HG03196 (cell line): ENCODE data around the gene TPCN1.

Experiments used
- ATAC-seq: cut with Tn5 transposase; IDR thresholded peaks from one replicate; pipeline ENCODE4 v1.9.1; 2021; ENCODE audit not compliant: unreplicated experiment

Gene TPCN1

DNA sequence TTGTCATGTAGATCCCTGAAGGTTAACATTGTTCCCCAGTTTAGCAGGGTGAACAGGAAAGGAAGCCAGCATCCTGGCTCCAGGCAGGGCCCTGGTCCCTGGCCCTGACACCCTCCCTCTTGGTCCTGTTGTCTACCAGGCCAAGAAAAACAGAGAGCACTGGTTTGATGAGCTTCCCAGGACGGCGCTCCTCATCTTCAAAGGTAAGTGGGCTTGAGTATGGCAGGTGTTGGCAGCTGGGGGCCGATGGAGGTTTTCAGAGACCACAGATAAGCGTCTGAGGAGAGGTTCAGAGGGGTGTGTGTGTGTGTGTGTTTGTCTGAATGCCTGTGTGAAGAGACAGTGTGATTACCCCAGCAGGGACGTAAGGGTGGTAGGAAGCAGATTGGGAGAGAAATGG is 57.4 kb downstream of the TPCN1 start:
- no peak for ATAC-seq

DNA sequence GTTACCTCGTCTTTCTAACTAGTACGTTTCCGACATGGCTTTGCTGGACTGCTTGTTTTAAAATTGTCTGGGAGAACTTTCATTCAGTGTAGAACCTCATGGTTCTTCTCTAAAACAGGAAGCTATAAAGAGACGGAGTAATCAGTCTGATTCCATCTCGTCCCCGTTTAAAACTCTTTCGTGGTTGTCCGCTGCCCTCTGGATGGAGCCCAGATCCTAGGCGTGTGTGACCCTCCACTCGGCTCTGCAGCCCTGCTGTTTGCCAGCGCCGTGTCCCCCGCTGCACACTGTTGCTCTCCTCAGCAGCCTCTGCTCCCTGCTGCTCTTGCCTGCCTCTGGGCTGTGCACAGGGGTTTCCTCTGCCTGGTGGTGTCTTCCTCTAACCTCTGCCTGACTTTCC is 63.5 kb downstream of the TPCN1 start:
- no peak for ATAC-seq

DNA sequence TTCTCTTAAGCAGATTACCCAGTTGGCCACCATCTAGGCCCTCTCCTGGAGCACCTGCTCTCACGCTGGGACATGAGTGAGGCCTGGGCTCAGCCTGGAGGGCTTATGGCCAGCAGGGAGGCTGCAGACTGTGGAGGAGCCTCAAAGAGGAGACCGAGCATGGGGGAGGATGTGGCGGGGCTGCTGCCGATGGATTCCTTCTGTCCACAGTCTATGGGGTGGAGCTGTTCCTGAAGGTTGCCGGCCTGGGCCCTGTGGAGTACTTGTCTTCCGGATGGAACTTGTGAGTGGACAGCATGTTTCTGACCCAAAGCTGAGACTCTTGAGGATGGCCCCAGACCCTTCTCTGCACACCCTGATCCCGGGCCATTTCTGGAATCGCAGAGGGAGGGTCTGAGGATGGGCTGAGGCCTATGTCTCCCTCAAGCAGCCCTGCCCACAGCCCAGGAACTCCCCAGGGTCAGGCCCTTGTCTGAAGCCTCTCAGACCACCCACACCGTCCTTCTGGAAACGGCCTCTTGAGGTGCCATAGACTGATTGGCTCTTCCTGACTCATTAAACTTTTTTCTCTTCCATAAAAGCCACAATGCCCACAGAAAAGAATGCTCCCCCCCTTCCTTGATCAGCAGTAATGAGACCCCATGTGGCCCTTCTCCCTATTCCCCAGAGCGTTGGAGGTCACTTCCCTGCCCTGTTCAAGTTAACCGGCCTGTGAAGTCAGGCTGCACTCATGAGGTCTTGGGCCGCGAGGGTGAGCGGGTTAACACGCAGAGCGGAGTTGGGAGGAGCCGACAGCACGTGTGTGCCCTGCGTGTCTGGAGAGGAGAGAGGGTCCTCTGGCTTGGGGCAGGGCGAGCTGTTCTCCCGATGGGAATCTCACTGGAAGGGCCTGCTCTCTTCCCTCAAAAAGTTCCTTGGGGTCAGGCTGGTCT is 64.7 kb downstream of the TPCN1 start:
- ATAC-seq, result no peak

DNA sequence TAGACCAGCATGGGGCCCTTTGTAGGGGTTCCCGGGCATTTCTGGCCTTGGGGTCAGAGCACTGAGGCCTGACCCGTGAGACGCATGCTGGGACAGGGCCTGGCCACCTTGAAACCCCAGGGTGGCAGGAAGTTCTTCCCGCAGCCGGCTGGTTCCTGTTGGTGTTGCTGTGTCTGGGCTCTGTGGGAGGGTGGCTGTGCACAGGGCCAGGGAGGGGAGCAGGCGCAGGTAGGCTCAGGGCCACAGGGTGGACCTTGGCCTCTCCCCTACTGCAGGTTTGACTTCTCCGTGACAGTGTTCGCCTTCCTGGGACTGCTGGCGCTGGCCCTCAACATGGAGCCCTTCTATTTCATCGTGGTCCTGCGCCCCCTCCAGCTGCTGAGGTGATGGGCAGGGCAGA is 65.4 kb downstream of the TPCN1 start:
- ATAC-seq, result no peak

DNA sequence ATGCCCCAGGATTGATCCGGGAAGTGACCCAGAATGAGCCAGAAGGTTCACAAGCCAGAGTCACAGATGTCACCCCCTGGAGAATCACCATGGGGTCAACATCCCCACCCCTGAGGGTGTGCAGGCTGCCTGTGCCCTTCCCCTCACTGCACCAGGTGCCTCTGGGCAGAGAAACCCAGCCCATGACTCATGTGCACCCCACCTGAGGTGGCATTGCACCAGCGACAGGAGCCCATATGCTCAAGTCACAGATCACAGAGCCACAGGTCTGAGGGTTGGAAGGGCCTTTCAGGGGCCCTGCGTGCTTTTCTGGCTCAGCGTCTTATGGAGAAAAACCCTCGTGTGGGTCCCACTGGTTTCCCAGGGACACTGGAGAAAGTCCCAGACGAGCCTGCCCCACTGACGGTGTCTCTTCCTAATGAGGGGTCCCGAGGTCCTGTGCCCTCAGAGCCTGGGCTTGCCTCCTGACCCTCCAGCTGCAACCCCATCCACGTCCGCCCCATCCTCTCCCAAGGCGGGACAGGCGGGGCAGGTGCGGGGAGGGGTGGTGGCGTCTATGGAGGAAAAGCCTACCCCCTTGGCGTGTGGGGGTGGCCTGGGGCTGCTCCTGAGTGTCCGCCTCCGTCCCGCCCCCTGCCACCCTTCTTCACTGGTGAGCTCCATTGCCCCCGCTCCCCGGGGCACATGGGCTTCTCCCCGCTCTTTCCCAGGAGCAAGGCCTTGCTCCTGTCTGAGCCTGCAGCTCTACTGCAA is 66.1 kb downstream of the TPCN1 start:
- no peak for ATAC-seq

DNA sequence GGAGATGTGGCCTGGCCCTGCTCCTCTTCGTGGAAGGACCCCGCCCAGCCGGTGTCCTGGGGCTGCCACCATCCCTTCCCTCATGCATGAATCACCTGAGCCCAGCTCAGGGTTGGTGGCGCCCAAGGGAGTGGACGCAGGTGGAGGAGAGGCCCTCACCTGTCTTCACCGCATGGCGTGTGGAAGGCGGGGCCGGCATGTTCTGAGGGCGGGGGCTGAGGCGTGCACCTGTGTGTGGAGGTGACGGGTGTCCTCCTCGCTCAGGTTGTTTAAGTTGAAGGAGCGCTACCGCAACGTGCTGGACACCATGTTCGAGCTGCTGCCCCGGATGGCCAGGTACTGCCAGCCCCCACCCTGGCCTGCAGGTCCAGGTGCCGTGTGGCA is 66.6 kb downstream of the TPCN1 start:
- ATAC-seq, result no peak

DNA sequence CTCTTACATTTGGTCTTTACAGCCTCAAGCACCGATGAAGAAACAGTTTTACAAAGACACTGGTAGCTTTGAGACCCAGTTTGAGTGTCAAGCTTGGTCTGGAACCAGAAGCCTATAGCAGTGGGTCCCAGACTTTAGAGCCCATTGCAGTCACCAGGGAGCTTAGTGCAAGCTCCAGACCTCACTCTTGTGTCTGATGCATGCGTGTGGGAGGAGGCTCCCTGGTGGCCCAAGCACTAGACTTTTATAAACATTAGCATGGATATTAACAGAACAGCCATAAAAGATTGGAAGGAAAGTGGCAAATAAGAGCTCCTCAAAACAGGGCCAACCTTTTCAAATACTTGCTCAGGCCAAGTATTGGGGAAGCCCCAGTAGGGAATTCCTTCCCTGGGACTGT is 68.1 kb downstream of the TPCN1 start:
- ATAC-seq, result no peak

DNA sequence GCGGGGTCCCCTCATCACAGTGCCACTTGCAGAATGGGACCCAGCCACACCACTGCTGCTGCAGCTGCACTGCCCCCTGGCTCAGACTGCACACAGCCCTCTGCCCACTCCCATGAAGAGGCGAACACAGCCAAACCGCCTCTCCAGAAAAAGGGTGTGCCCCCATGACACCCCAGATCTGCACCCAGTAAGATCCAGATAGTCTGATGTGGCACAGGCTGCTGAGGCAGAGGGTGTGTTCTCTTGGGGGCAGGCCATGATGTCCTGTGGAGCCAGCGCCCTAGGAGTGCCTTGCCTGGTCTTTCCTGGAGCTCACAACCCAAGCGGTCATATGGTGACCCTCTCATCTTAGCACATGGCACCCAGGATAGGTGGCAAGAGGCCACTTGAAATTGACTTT is 69.2 kb downstream of the TPCN1 start:
- no peak for ATAC-seq

DNA sequence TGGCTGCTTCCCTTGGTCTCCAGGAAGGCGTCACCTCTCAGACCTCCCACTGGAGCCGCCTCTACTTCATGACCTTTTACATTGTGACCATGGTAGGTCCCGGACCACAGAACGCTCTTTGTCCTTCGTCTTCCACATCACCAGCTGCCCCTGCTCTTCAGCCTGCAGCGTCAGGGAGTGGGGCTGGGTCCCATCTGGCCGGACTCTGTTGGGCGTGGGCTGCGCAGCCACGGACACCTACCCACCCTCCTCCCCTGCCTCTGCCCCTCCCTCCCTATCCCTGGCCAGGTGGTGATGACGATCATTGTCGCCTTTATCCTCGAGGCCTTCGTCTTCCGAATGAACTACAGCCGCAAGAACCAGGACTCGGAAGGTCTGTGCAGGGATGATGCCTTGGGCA is 70.3 kb downstream of the TPCN1 start:
- no peak for ATAC-seq

DNA sequence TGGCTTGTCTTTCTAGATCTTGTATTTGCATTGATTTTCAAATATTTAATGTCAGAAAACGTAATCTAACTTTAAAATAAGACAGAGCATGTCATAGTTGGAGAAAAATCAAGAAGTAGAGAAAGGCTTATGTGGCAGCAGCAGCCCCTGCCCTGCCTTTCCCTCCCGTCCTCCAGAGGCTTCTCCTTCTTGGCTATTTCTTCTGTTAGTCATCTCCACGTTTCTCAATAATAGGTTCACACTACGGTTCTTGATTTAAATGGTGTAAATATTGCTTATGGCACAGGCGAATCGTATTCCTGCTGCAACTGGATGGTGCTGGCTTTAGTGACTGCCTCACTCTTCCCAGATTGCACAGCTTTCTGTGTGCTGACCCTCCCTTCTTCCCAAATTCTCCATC is 70.8 kb downstream of the TPCN1 start:
- no peak for ATAC-seq

DNA sequence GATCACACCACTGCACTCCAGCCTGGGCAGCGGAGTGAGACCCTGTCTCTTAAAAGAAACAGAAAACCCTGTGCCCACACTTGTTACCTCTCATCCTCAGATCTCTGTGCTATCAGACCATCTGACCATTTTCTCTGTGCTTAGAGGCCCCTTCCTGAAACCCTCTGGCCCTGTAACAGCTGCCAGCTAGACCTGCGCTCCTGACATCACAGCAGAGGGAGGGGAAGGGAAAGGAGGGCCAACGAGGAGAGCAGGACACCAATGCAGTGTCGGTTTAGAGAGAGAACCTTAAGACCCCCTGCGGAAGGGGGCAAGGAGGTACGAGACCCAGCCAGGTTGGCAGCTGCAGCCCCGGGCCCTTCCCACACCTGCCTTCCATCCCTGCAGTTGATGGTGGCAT is 71.3 kb downstream of the TPCN1 start:
- ATAC-seq, result no peak

DNA sequence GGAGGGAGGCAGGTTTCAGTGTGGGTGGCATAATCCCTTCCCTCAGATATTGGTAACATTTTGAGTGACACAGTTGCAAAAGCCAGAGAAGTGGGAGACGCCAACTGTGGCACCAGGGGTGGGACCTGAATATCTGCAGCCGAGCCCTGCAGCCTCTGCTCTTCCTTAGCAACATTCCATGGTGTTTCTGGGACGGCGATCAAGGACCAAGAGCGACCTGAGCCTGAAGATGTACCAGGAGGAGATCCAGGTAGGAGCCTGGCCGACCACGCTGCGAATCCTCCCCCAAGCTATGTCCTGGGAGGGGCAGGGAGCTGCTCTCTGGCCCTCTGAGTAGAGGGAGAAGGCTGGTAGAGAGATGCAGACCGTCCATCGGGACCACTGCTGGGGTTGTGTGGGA is 71.8 kb downstream of the TPCN1 start:
- no peak for ATAC-seq

DNA sequence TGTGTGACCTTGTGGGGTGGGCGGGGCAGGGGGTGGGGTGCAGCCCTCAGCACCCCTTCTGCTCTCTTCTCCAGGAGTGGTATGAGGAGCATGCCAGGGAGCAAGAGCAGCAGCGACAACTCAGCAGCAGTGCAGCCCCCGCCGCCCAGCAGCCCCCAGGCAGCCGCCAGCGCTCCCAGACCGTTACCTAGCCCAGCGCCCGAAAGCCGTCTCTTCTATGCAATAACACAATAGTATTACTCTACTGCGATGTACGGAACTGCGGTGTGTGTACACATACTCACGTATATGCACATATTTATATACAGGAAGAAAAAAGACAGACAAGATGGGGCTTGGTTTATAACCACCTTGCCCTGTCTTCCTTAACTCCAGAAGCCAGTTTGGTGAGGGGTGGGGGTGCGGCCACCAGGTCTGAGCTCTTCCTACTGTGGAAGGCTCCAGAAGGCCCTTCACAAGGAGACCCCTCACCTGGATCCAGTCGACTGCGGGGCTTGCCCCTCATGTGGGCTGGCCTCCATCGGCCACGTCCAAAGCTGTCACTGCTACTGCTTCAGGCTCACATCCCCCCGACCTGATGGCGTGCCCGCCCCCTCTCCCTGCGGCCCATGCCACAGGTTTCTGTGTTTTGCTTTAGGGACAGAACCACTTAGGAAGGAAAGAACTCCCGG is 74.8 kb downstream of the TPCN1 start:
- ATAC-seq, result no peak

DNA sequence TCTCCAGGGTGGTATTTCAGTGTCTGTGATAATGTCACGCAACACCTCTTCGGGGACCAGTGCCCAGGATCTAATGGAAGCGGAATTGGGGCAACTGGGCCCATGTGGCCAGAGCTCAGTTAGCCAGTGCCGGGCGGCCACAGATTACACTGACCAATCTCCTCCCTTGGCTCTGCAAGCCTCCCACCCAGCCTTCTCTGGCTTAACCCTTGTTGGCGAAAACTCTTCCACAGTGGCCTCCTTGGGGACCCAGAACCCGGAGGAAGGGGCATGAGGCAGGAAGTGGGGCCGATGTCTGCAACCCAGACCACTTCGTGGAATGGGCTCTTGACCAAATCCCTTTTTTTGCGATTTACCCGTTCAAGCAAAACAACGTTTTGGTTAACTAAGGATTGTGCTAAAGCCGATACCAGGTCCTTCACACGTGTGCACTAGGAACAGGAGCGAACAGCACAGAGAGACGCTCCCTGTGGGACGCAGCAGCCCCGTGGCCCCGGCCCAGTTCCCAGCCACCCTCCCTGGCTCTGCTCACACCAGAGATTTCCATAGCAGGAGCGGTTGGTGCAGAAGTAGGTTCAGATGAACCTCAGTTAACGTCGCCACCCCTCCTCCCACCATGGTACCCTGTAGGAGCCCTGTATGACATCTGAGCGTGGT is 75.4 kb downstream of the TPCN1 start:
- ATAC-seq, result no peak

DNA sequence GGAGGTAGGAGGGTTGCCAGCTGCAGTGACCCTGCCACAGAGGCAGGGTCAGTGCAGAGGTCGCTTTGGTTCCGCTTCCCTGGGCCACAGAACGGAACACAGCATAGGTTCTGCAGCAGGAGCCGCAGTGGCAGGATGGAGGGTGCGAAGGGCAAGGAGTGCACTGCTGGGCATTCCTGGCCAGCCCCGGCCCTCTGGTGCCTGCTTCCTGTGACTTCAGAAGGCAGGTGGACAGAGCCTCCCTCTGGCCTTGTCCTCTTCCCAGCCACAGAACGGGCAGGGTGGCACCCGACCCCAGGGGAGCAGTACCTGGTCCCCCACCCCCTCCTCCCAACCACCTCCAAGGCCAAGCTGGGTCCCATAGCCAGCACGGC is 75.9 kb downstream of the TPCN1 start:
- ATAC-seq, result no peak

DNA sequence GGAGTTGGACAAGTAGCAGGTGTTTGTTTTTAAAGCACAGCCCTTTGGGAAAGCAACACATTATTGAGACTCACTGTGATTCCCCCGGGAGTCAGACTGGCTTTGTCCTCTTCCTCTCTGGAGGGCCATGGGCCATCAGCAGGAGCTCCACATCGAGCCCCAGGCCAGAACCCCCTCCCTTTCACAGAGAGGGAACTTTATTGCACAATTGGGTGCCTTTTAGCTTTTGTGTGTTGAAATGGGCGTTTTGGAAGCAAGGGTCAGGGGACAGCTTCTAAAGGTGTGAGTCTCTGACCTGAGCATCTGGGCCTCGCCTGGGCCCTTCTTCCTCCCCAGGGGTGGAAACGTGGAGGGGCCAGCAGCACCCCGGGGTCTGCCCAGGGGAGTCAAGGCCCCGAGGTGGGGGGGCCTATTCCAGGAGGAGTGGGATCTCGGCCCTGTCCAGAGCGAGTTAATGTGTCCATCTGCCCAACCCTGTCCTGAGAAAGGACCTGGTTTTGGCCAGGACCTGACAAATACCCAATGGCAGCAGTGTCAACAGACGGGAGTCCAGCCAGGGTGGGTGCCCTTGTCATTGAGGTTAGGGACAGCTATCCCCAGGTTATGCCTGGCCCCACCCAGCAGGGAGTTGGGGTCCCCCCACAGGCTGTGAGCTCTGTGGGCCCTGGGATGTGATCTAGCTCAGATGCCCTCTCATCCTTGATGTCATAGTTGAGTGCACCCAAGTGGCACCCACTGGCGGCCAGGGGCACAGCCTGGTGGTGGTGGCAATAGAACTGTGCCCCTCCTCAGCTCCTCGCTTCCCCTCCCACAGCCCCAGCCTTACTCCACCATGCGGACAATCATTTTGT is 76.6 kb downstream of the TPCN1 start:
- no peak for ATAC-seq

DNA sequence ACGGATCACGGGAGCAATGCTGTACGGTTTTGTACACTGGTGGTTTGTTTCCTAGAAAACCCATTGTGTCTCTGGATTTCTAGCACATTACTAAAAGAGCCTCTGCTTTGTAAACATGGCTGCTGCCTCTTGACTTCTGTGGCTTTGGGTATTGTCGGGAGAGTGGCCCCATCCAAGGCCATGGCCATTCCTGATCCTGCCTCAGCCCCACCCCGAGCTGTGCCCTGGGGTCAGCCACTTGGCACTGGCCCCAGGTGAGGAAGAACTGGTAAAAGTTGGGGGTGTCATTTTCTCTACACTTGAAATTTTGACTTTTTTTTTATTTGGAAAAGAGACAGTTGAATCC is 77.2 kb downstream of the TPCN1 start:
- no peak for ATAC-seq

DNA sequence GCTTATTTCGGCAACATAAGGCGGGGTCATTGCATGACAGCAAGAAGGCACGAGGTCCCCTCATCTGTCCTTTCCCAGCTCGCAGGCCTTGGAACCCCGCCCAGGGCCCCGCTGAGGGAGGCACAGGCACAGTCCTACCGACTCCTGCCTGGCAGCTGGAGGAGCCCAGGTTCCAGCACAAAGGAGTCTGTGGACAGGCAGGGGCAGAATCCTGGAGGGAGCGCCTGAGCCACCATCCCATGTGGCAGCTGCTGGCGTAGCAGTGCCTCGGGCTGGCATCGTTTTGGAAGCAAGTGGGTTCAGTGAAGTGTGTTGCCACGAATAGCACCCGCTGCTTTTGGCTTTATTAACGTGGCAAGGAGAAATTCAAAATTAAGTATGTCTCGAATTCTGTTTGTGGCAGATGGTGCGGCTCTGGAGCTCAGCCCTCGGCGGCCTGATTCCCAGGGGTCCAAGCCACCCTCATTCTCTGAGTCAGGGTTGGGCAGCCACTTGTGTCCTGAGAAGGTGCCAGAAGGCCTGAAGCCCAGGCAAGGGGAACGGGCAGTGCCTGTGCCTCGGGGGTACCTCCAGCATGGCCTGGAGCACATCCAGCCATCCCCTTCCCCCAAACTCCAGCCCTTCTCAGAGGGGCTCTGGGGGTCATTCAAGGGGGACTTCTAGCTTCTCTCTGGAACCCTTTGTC is 77.7 kb downstream of the TPCN1 start:
- no peak for ATAC-seq

DNA sequence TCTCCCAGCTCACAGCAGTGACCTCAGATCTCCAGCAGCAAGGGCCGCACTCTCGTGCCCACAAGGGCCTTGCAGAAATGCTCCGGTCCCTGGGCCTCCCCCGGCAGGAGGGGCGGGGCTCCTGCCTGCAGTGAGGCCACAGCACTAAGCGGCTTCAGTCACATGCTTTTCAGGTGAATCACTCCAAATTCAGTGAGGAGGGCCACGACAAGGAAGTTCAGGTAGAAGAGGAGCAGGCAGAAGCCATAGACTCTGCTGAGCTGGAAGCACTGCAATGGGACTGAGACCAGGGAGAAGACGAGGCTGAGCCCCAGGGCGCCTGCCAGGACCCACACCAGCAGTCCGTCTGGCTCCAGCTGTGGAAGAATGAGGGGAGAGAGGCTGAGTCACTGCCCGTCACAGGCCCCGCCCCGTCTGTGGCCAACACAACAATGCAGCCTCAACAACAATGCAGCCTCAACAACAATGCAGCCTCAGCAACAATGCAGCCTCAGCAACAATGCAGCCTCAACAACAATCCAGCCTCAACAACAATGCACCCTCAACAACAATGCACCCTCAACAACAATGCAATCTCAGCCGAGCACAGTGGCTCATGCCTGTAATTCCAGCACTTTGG is 78.5 kb downstream of the TPCN1 start:
- no peak for ATAC-seq

DNA sequence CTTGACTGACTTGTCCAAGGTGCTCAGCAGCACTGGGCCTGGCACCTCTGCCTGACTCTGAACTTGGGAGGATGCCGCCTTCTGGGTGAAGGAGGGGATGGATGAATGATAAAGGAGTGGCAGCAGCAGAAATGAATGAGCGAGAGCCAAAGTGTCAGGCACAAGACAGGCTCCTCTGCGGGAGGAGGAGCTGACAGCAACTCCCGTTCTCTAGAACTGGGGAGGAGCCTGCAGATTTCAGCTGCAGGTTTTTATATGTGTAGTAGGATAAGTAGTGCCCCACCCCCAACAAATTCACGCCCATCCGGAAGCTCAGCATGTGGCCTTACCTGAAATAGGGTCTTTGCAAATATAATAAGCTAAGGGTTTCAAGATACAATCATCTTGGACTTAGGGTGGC is 80.5 kb downstream of the TPCN1 start:
- no peak for ATAC-seq
